ENCODE data around the gene SLC36A3.

GRCh38 chr5:151284392-151284967 is 19.1 kb downstream of the SLC36A3 start:
- no peak for TF ChIP-seq CTCF (IDR thresholded peaks at IDR 0.05)
- no peak for TF ChIP-seq POLR2A (IDR thresholded peaks at IDR 0.05; ENCODE audit: low read depth)
